Right lung (tissue), 5 donors: ENCODE data around the gene NHSL1. TPM values are rescaled to one million over a fixed set of nuclear protein-coding genes. Genes with fewer than 3 reads are reported as not detected.
A peak's percentile ranks its signal among the peaks of the same experiment; 100 is the strongest.

Experiments used
- DNase-seq, 2 donors: peaks; one replicate each; pipeline ENCODE4 v3.0.0-alpha.2; 2013
- polyA plus RNA-seq, 5 donors: library from polyadenylated mRNA; unstranded; fragments of 120-200 nt; gene quantifications; one replicate each; pipeline versions ENCODE4 v1.2.1 to v1.2.3, GENCODE V29; 2013; ENCODE audit warnings: inconsistent platforms in 1 of 5, low replicate concordance in 1 of 5; ENCODE audit not compliant: insufficient read length in 5 of 5, insufficient read depth in 1 of 5

NHSL1 gene
- polyA plus RNA-seq, 5 donors: 60.5 to 89.0 (median 64.2) TPM

GRCh38 chr6:138464085-138464484 lies 35.2 kb downstream of the NHSL1 start:
- no peak for DNase-seq

DNA sequence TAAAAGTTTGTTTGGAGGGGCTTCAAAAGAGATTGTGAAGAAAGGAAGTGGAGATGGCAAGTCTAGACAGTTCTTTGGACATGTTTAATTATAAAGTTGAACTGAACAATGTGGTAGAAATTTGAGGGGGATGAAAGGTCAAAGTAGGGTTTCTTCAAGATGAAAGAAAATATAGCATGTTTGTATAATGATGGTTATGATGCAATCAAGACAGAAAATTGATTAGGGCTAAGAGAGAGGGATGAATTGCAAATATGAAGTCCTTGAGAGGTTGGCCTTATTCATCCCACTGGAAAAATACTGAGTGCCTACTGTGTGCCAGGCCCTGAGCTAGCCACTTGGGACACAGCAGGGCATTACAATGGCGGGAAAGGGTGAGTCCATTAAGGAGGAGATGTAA lies 37.6 kb downstream of the NHSL1 start:
- DNase-seq: no peak

GRCh38 chr6:138456401-138456790 lies 42.9 kb downstream of the NHSL1 start:
- DNase-seq: no peak

DNA sequence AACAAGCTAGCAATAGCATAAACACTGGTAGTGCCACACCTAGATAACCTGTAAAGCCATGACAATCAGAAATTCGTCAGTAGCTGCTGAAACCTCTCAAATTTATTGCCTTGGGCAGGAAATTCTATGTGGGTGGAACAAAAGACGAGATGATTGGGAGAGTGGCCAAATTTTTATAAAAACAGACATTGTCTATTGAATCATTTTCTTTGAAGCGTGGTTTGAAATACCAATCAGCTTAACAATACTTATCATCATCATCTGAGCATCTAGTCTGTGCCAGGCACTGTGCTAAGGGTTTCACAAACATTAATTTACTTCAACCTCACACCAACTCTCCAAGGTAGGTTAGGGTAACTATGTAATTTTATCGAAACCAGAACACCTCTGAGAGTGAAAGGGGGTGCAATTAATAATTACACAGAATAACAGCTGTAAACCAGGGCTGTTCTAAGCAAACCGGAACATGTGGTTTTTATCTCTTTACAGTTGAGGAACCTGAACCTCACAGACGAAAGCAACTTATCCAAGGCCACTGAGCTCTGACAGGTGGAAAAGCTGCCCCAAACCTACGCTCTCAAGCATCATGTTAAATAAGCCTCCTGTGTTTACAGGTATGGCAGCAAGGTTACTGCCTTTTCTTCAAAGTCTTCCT lies 43.4 kb downstream of the NHSL1 start:
- no peak for DNase-seq

GRCh38 chr6:138454981-138455706 lies 44.1 kb downstream of the NHSL1 start:
- DNase-seq: no peak

- no peak for DNase-seq
Measured at GRCh38 chr6:138451043-138451442, 48.3 kb downstream of the NHSL1 start.

GRCh38 chr6:138450445-138450844 lies 48.8 kb downstream of the NHSL1 start:
- DNase-seq: no peak

GRCh38 chr6:138446821-138447220 lies 52.5 kb downstream of the NHSL1 start:
- DNase-seq: no peak

GRCh38 chr6:138443979-138444378 lies 55.3 kb downstream of the NHSL1 start:
- no peak for DNase-seq

GRCh38 chr6:138442663-138443062 lies 56.6 kb downstream of the NHSL1 start:
- no peak for DNase-seq

DNA sequence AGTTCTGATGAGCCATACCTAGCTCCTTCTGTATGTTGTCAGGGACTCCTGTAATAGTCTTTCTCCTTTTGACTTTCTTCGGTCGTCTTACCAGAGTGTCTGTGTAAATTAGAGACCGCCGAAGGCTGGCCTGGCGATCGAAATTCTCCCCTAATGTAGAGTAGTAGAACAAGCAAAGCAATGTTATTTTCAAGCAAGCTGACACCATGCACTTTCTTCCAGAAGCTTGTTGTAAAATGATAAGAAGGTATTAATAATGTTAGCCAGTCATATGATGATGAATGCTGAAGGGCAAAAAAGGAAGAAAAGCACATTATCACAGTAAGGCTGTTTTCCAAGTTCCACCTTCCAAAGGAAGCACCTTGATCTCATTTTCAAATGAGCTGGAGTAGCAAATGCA lies 57.3 kb downstream of the NHSL1 start:
- no peak for DNase-seq

- DNase-seq: no peak
Measured at GRCh38 chr6:138440758-138441357, 58.4 kb downstream of the NHSL1 start.

DNA sequence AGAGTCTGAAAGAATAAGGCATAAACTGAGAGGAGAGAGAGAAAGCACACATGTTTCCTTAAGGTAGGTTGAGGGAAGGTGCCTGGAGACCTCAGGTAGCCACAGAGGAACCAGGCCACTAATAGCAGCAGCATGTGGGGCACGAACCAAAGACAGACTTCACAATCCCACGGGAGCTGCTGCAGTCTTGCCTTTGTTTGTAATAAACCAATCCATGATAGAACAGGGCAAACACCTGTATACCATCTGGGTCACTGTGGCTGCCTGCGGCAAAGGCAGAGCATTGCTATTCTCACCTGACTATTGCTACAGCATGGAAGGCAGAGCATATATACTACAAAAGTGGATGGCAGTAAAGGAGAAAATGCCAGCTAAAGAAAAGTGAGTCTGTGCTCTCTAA lies 59.0 kb downstream of the NHSL1 start:
- DNase-seq: no peak

DNA sequence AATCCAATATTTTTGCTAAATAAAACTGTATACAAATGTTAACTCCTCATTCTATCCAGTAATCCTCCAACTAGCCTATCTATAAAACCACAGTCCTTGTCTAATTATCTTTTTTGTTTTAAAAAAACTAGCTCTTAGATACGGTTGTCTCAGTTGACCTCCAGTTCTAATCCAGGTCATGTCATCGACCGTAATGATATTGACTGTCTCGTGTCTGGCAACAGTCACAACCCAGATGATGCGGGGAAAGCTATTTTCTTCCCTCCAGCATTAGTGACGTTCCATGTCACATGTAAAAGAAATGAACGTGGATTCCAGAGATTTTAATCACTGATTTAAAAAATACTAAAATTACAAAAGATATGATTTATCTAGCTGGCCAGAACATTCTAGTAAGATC lies 59.7 kb downstream of the NHSL1 start:
- no peak for DNase-seq

DNA sequence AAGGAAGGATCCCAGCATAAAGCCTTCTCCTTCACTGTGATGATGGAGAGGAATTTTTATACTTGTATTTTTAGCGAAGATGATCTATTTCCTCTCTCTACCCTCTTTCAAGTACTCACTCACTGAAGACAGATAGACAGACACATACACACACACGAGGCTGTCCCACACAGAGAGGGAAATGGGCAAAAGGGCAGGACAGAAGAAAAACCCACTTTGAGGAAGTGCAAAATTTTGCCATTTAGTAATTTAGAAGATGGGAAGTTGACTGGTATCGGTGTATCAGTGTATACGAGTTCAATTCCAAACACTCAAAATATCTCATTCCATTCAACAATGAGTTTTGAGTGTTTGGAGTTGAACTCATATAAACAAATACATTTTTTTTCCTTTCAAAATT lies 64.4 kb downstream of the NHSL1 start:
- no peak for DNase-seq

DNA sequence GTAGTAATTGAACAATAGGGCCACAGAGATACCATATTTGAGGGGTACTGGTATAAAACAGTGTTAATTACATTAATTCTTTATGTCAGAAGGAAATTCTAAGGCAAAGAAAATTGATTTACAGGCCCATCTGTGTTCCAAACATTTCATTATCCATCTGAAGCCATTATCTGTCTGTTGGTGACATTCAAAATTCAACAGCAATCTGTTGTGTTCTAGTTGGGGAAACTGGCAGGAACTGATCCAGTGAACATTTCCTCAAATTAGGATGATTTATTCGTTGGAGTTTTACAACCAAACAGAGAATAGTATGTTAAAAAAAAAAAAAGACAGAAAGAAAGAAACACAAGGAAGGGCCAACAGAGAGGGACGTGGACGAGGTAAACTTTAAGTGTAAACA lies 65.2 kb downstream of the NHSL1 start:
- no peak for DNase-seq

DNA sequence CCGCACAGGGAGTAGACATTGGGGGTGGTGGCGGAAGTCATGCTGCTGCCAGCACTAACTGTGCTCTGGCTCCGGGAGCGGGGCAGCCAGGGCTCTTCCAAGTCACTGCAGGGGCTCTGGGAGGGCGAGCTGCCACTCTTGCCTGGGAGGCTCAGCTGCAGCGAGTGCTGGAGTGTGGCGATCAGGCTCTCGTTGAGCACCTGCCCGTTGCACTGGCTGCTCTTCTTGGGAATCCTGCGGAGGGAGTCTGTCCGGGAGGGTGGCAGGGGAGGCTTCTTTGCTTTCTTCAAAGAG lies 67.3 kb downstream of the NHSL1 start:
- no peak for DNase-seq

DNA sequence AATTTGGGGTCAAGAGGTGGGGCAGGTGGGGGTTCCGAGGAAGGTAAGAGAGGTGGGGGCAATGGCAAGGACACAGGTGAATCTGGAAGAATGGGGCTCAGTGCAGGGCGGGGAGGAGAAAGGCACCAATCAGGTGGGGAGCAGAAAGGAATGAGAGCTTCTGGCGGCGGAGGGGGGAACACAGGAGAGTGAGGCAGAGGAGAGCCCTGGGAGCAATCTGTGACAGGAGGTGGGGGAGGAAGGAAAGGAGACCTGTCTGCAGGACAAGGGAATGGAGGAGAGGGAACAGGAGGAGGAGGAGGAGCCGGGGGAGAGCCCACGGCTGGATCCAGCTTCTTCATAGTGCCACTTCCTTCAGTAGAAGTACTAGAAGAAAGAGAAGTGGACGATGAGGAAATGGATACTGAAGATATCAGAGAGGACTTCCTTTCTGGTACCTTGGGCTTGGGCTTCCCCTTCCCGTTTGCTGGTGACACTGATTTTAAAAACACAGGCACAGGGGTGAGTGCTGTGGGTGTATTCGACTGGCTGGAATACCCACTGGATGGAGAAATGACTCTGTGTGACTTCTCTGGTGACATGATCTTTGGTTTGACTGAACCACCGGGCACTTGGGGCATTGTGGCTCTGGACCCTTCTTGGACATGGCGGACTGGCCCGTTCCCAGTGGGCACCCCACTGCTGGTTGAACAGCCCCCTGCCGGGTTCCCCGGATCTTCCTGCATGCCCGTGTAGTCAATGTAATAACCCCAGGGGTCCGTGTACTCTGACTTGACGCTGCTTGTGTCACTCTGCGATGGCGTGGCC lies 67.8 kb downstream of the NHSL1 start:
- no peak for DNase-seq

DNA sequence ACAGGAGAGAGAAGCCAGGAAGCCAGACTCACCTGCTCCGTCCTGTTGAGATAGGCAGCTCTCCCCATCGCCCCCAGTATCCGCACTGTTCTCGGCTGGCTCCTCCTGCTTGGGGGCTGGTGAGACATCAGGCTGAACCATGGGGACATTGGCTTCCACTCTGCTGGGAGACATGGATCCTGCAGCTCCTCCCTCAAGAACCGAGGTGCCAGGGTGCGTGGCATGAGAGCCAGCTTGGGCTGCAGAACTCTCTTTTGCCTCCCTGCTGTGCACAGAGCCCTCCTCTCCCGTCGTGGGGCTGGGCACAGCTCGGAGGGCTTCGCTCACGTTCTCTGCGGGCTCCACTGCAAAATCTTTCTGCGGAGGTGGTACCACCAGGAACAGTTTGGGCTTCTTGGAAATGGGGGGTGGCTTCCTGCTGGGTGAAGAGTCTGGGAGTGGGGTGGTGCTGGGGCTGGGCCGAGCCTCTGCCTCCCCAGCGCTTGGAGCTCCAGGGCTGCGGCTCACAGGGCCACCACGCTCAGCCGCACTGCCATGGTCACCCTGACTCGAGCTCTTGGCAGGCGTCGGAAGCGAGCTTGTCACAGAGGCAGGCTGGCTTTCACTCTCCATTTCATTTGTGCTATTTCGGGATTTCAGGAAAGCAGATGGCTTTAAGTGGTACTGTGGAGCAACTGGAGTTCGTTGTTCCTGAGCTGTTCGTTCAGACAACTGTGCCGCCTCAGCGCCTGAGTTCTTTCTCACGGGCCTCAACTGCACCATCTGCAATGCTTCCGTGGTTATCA lies 68.7 kb downstream of the NHSL1 start:
- DNase-seq: no peak

DNA sequence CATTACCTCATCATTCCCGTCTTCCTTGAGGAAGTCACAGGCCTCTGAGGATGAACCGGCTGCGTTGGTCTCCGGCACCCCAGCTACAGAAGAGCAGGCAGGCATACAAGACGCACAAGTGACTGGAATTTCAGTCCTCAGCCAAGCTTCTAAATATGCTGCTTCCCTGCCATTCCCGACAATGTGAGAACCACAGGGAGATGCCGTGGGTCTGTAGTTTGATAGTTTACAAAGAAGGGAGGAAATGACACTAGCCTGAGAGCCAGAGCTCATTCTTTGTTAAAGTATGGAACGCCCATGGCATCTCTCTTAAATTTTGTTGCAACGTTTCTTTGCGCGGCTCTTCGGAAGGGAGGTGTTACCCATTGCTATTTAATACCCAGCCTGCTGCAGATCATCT lies 69.5 kb downstream of the NHSL1 start:
- peak in 1 of 2 donors; percentile 13 for DNase-seq

GRCh38 chr6:138428944-138429598 lies 70.2 kb downstream of the NHSL1 start:
- peak; percentile 42 to 55 for DNase-seq
